ENCODE results near the gene SORBS1.

GRCh38 chr10:95353123-95353522, 208.0 kb downstream of the SORBS1 start:
- TF ChIP-seq, protein P1, sequence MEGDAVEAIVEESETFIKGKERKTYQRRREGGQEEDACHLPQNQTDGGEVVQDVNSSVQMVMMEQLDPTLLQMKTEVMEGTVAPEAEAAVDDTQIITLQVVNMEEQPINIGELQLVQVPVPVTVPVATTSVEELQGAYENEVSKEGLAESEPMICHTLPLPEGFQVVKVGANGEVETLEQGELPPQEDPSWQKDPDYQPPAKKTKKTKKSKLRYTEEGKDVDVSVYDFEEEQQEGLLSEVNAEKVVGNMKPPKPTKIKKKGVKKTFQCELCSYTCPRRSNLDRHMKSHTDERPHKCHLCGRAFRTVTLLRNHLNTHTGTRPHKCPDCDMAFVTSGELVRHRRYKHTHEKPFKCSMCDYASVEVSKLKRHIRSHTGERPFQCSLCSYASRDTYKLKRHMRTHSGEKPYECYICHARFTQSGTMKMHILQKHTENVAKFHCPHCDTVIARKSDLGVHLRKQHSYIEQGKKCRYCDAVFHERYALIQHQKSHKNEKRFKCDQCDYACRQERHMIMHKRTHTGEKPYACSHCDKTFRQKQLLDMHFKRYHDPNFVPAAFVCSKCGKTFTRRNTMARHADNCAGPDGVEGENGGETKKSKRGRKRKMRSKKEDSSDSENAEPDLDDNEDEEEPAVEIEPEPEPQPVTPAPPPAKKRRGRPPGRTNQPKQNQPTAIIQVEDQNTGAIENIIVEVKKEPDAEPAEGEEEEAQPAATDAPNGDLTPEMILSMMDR (conservative IDR thresholded peaks at IDR 0.05; ENCODE audit: low read depth, low read length), result no peak
- TF ChIP-seq EZH2 (IDR thresholded peaks at IDR 0.05; ENCODE audit: borderline replicate concordance, low read depth, low read length, poor library complexity, severe bottlenecking), result no peak

All from A673 (cell line).